ENCODE results near the gene TOB2.
A peak's percentile ranks its signal among the peaks of the same experiment; 100 is the strongest.
"Not testable (repeated sequence)": the region's sequence is repeated elsewhere in the genome, so short reads cannot be mapped to it uniquely, and the experiment has no call there.

Gene TOB2

DNA sequence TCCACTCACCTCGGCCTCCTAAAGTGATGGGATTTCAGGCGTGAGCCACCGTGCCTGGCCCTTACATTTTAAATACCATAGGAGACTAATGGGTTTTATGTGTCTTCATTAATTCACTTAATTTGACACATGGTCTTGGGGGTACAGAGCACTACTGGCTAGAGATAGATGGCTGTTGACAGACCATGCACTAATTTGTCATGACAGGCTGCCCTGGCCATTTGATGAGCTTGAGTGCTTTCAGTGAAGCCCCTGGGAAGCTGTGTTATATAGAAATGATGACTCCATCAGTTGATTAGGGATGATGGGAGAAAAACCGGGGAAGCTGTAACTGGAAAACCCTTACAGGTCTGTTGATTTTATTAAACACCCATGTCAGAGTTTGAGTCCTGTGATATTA lies 15.3 kb upstream of the TOB2 start:
- DNase-seq (ENCODE audit: low read depth) = no peak
- TF ChIP-seq, protein P1, sequence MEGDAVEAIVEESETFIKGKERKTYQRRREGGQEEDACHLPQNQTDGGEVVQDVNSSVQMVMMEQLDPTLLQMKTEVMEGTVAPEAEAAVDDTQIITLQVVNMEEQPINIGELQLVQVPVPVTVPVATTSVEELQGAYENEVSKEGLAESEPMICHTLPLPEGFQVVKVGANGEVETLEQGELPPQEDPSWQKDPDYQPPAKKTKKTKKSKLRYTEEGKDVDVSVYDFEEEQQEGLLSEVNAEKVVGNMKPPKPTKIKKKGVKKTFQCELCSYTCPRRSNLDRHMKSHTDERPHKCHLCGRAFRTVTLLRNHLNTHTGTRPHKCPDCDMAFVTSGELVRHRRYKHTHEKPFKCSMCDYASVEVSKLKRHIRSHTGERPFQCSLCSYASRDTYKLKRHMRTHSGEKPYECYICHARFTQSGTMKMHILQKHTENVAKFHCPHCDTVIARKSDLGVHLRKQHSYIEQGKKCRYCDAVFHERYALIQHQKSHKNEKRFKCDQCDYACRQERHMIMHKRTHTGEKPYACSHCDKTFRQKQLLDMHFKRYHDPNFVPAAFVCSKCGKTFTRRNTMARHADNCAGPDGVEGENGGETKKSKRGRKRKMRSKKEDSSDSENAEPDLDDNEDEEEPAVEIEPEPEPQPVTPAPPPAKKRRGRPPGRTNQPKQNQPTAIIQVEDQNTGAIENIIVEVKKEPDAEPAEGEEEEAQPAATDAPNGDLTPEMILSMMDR (conservative IDR thresholded peaks at IDR 0.05; ENCODE audit: low read depth, low read length) = no peak
- H3K4me3 ChIP-seq (ENCODE audit: low read depth, low read length) = no peak overlapping the region

DNA sequence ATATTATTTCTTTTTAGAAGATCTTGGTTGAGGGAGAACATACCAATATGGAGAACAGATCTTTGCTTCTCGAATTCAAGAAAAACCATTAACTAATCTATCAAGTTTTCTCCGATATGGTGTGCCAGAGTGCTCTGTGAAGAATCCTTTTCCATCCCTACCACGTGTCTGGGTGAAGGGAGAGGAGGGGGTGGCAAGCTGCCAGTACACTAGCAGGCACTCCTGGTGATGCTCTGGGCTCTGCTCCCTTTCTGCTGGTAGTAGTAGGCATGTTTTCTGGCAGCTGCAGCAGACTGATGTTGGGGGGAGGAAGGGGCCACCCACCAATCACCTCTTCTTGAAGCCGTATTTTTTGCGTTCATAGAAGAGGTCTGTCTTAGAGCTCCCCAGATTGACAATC lies 13.5 kb upstream of the TOB2 start:
- H3K4me3 ChIP-seq (ENCODE audit: low read depth, low read length); DNase-seq (ENCODE audit: low read depth): not testable (repeated sequence)

- no peak for DNase-seq (ENCODE audit: low read depth)
- no peak overlapping the region for H3K4me3 ChIP-seq (ENCODE audit: low read depth, low read length)
- TF ChIP-seq, protein P1 (conservative IDR thresholded peaks at IDR 0.05; ENCODE audit: low read depth, low read length) = no peak
Observed at GRCh38 chr22:41459431-41459830, 12.8 kb upstream of the TOB2 start.

GRCh38 chr22:41458161-41458728 lies 11.6 kb upstream of the TOB2 start:
- no peak for DNase-seq (ENCODE audit: low read depth)
- TF ChIP-seq, protein P1 (conservative IDR thresholded peaks at IDR 0.05; ENCODE audit: low read depth, low read length) = no peak
- no peak overlapping the region for H3K4me3 ChIP-seq (ENCODE audit: low read depth, low read length)

DNA sequence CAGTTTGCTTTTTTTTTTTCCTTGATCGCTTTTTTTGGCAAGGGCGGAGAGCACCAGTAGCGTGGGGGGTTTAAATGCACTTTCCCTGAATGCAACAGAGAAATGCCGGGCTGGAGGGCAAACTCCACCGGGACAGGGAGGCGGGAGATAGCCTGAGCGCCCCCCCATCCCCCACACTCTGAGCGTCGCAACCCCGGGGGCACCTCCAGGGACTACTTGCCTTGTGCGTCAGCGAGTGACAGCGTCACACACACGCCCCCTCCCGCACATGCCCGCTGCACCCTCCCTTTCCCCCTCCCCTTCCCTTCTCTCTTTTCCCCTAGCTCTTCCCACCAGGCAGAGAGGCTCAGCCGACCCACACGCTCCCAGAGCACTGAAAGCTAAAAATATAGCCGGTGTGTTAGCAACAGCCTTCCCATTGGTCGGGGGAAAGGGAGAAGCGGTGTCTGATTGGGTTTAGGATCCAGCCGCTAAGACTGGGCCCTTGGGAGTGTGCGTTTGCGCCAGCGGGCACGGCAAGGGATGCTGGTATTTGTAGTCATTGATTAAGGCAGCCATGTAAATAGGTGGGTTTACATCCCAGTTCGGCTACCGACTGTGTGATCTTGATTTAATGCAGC lies 1.7 kb upstream of the TOB2 start:
- peak overlapping the region; percentile 95 for H3K4me3 ChIP-seq (ENCODE audit: low read depth, low read length)
- peak; percentile 100 for DNase-seq (ENCODE audit: low read depth)
- TF ChIP-seq, protein P1 (conservative IDR thresholded peaks at IDR 0.05; ENCODE audit: low read depth, low read length) = no peak

DNA sequence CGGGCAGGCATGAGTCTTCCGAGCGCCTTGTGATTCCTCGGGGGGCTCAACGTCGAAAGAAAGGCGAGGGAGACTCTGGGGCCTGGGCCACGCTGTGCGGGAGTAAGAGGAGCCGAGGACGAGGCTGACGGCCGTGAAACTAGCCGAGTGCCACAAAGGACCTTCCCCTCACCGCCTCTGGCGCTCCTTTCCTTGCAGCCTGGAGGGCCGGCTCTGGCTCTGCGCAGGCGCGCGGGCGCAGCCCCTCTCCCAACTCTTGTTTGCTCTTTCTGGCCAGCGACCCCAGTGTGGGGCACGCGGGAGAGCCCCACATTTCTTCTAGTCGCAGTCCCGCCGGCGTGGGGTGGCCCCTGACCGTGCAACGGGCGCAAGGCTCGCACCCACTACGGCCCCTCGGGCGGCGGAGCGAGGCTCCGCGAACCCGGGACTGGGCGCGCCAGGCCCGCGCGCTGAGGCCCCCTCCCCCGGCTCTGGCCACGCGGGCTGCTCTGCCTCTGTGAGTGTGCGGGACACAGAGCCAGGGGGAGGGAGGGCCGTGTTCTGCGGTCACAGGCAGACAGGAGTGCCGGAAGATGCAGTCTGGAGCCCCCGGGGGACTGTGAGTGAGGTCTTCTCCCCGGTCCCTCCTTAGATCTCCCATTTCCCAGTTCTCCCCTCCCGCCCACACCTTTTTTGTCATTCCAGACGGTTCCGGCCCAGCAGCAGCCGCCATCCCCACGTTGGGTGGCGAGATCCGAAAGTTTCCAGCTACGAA lies 1.0 kb upstream of the TOB2 start:
- H3K4me3 ChIP-seq (ENCODE audit: low read depth, low read length) = peak overlapping the region; percentile 95
- TF ChIP-seq, protein P1 (conservative IDR thresholded peaks at IDR 0.05; ENCODE audit: low read depth, low read length) = peak; percentile 3
- DNase-seq (ENCODE audit: low read depth) = peak; percentile 71

- peak; percentile 14 for DNase-seq (ENCODE audit: low read depth)
- TF ChIP-seq, protein P1 (conservative IDR thresholded peaks at IDR 0.05; ENCODE audit: low read depth, low read length) = no peak
- peak overlapping the region; percentile 95 for H3K4me3 ChIP-seq (ENCODE audit: low read depth, low read length)
Observed at GRCh38 chr22:41446057-41446501, 522 bp downstream of the TOB2 start.

Data from choroid plexus epithelial cell (primary cell).